ENCODE results near the gene HIP1.

DNA sequence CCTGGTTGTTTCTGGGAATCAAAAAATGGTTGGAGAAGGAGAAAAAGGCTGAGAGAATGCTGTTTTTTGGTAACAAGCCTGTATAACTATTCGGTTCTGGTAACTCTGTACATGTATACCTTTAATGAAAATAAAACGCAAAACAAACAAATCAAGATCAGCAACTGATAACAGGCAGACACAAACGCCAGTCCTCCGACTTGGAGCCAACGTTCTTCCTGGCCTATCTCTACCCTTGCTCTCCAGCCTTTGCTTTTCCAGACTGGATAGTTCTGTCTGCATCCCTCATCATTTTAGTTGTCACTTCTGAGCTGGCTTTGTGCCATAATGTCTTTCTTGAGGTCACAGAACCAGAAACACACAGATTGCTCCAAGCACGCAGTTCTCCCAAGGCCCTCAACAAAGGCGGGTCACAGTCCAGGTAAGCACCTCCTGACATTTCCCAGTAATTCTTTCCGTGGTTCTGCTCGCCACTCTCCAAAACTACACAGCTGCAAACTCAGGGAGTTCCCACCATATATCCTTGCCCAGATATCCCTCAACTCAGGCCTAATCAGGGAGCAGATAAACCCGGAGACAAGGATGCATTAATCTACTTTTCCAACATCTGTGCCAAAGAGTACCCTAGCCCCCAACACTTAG lies 20.2 kb downstream of the HIP1 start:
- TF ChIP-seq, protein P1, sequence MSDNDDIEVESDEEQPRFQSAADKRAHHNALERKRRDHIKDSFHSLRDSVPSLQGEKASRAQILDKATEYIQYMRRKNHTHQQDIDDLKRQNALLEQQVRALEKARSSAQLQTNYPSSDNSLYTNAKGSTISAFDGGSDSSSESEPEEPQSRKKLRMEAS (IDR thresholded peaks at IDR 0.05): no peak
- TF ChIP-seq NFIC (IDR thresholded peaks at IDR 0.05) (no peak), CREB1 (IDR thresholded peaks at IDR 0.05; ENCODE audit: low read depth) (no peak), RAD21 (IDR thresholded peaks at IDR 0.05; ENCODE audit: low read depth) (no peak), TAF1 (IDR thresholded peaks at IDR 0.05; ENCODE audit: low read depth) (no peak), ZBTB7A (IDR thresholded peaks at IDR 0.05; ENCODE audit: low read depth) (no peak), EP300 (IDR thresholded peaks at IDR 0.05; ENCODE audit: borderline replicate concordance) (no peak)
- TF ChIP-seq, protein P2, sequence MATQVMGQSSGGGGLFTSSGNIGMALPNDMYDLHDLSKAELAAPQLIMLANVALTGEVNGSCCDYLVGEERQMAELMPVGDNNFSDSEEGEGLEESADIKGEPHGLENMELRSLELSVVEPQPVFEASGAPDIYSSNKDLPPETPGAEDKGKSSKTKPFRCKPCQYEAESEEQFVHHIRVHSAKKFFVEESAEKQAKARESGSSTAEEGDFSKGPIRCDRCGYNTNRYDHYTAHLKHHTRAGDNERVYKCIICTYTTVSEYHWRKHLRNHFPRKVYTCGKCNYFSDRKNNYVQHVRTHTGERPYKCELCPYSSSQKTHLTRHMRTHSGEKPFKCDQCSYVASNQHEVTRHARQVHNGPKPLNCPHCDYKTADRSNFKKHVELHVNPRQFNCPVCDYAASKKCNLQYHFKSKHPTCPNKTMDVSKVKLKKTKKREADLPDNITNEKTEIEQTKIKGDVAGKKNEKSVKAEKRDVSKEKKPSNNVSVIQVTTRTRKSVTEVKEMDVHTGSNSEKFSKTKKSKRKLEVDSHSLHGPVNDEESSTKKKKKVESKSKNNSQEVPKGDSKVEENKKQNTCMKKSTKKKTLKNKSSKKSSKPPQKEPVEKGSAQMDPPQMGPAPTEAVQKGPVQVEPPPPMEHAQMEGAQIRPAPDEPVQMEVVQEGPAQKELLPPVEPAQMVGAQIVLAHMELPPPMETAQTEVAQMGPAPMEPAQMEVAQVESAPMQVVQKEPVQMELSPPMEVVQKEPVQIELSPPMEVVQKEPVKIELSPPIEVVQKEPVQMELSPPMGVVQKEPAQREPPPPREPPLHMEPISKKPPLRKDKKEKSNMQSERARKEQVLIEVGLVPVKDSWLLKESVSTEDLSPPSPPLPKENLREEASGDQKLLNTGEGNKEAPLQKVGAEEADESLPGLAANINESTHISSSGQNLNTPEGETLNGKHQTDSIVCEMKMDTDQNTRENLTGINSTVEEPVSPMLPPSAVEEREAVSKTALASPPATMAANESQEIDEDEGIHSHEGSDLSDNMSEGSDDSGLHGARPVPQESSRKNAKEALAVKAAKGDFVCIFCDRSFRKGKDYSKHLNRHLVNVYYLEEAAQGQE (IDR thresholded peaks at IDR 0.05; ENCODE audit: low read depth): no peak

Measured in Ishikawa (cell line).